MM.1S (cell line): ENCODE results near the gene GYG2.
"Not testable (repeated sequence)": the region's sequence is repeated elsewhere in the genome, so short reads cannot be mapped to it uniquely, and the experiment has no call there.

ENCODE experiments used
- DNase-seq: peaks from one replicate; pipeline ENCODE4 v3.0.0-alpha.2; 2015
- H2AFZ ChIP-seq: fragments of 300-600 bp; sonication (generic); 2 replicates; pipeline ENCODE4 v1.6.0; 2016; ENCODE audit warnings: antibody characterized with exemption, low read length
- H3F3A ChIP-seq: fragments of 300-600 bp; sonication (generic); 2 replicates; pipeline ENCODE4 v1.6.1; 2016; ENCODE audit warnings: mild to moderate bottlenecking, antibody characterized with exemption, low read length, moderate library complexity, mixed read lengths; ENCODE audit not compliant: insufficient read depth
- H3K27ac ChIP-seq: fragments of 300-600 bp; sonication (generic); 2 replicates; pipeline ENCODE4 v1.5.1; 2016; ENCODE audit warnings: mild to moderate bottlenecking, low read length
- H3K27me3 ChIP-seq: fragments of 300-600 bp; sonication (generic); replicated peaks from 2 replicates; pipeline ENCODE4 v1.6.0; 2016; ENCODE audit warnings: low read length; ENCODE audit not compliant: insufficient read depth
- H3K36me3 ChIP-seq: fragments of 300-600 bp; sonication (generic); replicated peaks from 2 replicates; pipeline ENCODE4 v1.6.1; 2016; ENCODE audit warnings: mild to moderate bottlenecking, low read length, mixed read lengths; ENCODE audit not compliant: insufficient read depth
- H3K4me1 ChIP-seq: fragments of 300-600 bp; sonication (generic); 2 replicates; pipeline ENCODE4 v1.6.1; 2016; ENCODE audit warnings: low read length, mixed read lengths
- H3K4me2 ChIP-seq: fragments of 300-600 bp; sonication (generic); 2 replicates; pipeline ENCODE4 v1.6.0; 2016; ENCODE audit warnings: low read depth, low read length
- H3K4me3 ChIP-seq: fragments of 300-600 bp; sonication (generic); 2 replicates; pipeline ENCODE4 v1.5.1; 2016; ENCODE audit warnings: low read length, mixed read lengths
- H3K79me2 ChIP-seq: fragments of 300-600 bp; sonication (generic); 2 replicates; pipeline ENCODE4 v1.6.1; 2016; ENCODE audit warnings: mixed run types, low read length, mixed read lengths
- H3K9ac ChIP-seq: fragments of 300-600 bp; sonication (generic); 2 replicates; pipeline ENCODE4 v1.6.1; 2016; ENCODE audit warnings: low read length, mixed read lengths
- H3K9me2 ChIP-seq: fragments of 300-600 bp; sonication (generic); replicated peaks from 2 replicates; pipeline ENCODE4 v1.6.1; 2016; ENCODE audit warnings: mild to moderate bottlenecking, low read length, mixed read lengths; ENCODE audit not compliant: insufficient read depth
- H3K9me3 ChIP-seq: fragments of 300-600 bp; sonication (generic); replicated peaks from 2 replicates; pipeline ENCODE4 v1.6.1; 2016; ENCODE audit warnings: mild to moderate bottlenecking, low read length, mixed read lengths; ENCODE audit not compliant: insufficient read depth
- H4K20me1 ChIP-seq: fragments of 300-600 bp; sonication (generic); 2 replicates; pipeline ENCODE4 v1.6.1; 2016; ENCODE audit warnings: mild to moderate bottlenecking, low read length, moderate library complexity, mixed read lengths; ENCODE audit not compliant: insufficient read depth
- EZH2 ChIP-seq: fragments of 300-600 bp; sonication (generic); optimal IDR thresholded peaks from 2 replicates; pipeline ENCODE3; 2017; ENCODE audit warnings: low read depth, mild to moderate bottlenecking, antibody characterized with exemption, low read length, mixed read lengths
- EZH2phosphoT487 ChIP-seq: fragments of 300-600 bp; sonication (generic); IDR thresholded peaks from 2 replicates; pipeline ENCODE4 v1.6.1; 2018; ENCODE audit warnings: antibody characterized with exemption, low read length
- TF ChIP-seq, protein P1 (sequence below): fragments of 300-600 bp; sonication (generic); IDR thresholded peaks from 2 replicates; pipeline ENCODE4 v1.5.1; 2016; ENCODE audit warnings: antibody characterized with exemption, low read length, mixed read lengths

GYG2 gene

DNA sequence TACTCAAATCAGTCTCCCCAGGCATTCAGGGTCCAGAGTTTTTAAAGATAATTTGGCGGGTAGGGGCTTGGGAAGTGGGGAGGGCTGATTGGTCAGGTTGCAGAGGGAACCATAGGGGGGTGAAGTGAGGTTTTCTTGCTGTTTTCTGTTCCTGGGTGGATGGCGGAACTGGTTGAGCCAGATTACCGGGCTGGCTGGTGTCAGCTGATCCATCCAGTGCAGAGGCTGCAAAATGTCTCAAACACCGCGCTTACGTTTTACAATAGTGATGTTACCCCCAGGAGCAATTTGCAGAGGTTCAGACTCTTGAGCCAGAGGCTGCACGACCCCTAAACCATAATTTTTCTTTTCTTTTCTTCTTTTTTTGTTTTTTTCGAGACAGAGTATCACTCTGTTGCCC, 25.2 kb upstream of the GYG2 start:
- H3K4me3 ChIP-seq, H3K9ac ChIP-seq, H3K4me2 ChIP-seq, H3K27me3 ChIP-seq, DNase-seq, H3K27ac ChIP-seq, H3K79me2 ChIP-seq, H3F3A ChIP-seq, H2AFZ ChIP-seq, H3K9me3 ChIP-seq, H3K9me2 ChIP-seq, H3K36me3 ChIP-seq, H4K20me1 ChIP-seq, H3K4me1 ChIP-seq: not testable (repeated sequence)

DNA sequence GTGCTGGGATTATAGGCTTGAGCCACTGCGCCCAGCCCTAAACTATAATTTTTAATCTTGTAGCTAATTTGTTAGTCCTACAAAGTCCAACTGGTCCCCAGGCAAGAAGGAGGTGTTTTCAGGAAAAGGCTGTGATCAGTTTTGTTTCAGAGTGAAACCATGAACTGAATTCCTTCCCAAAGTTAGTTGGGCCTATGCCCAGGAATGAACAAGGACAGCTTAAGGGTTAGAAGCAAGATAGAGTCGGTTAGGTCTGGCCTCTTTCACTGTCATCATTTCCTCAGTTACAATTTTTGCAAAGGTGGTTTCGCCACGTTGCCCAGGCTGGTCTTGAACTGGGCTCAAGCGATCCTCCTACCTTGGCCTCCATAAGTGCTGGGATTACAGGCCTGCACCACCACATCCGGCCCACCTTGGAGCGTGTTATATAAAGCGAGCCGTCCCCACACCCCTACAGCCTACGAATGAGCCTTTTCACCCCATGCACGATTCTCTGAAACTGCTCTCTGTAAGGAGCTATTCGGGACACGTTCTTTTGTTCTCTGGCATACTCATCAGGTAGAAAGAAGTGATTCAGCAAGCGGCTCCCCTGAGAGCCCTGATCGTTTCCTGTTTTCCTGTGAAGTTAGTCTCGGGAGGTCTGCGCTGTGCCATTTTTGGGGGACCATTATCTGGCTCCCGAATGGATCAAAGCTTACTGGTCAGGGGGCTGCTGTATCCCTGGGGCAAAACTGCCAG, 24.5 kb upstream of the GYG2 start:
- not testable (repeated sequence) for H3K9me2 ChIP-seq, DNase-seq, H3F3A ChIP-seq, H3K27me3 ChIP-seq, H4K20me1 ChIP-seq, H3K9ac ChIP-seq, H3K36me3 ChIP-seq, H3K4me2 ChIP-seq, H3K27ac ChIP-seq, H3K4me3 ChIP-seq, H2AFZ ChIP-seq, H3K9me3 ChIP-seq, H3K79me2 ChIP-seq, H3K4me1 ChIP-seq

DNA sequence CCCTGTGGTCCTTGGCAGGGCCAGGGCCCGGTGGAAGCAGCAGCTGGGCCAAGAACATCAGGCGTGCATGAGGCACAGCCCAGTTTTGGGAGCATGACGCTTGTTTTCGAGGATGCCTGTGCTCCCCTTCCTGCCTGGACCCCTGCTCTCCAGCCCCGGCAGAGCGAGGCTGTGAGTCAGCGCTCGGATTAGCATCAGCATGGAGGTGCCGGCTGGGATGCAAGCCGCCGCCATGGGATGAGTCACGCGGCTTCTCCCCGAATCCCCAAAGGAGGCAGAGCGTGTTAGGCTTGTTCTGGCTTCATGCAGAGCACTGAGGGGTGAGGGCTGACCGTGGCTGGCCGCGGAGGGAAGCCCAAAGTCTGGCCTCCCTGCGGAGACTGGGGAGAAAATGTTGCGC, 23.9 kb upstream of the GYG2 start:
- H3K9me3 ChIP-seq, H4K20me1 ChIP-seq, H3K4me2 ChIP-seq, H3K4me3 ChIP-seq, H2AFZ ChIP-seq, H3K4me1 ChIP-seq, H3K9me2 ChIP-seq, DNase-seq, H3K79me2 ChIP-seq, H3F3A ChIP-seq, H3K9ac ChIP-seq, H3K27ac ChIP-seq, H3K27me3 ChIP-seq, H3K36me3 ChIP-seq: not testable (repeated sequence)

DNA sequence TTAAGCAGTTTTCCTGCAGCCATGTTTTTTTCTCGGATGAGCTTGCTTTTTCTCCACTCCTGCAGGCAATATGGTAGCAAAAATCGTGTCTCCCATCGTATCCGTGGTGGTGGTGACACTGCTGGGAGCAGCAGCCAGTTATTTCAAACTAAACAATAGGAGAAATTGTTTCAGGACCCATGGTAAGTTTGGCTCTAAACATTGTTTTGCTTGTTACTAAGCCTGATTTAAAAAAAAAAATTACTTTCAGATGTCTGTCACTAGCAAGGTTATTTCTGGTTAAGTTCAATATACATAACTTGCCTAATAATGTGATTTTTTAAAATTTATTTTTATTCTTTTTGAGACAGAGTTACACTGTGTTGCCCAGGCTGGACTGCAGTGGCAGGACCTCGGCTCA, 17.5 kb upstream of the GYG2 start:
- no peaks in the 10 kb centered on the region for H4K20me1 ChIP-seq
- TF ChIP-seq EZH2 (no peak), EZH2phosphoT487 (no peak)
- TF ChIP-seq, protein P1, sequence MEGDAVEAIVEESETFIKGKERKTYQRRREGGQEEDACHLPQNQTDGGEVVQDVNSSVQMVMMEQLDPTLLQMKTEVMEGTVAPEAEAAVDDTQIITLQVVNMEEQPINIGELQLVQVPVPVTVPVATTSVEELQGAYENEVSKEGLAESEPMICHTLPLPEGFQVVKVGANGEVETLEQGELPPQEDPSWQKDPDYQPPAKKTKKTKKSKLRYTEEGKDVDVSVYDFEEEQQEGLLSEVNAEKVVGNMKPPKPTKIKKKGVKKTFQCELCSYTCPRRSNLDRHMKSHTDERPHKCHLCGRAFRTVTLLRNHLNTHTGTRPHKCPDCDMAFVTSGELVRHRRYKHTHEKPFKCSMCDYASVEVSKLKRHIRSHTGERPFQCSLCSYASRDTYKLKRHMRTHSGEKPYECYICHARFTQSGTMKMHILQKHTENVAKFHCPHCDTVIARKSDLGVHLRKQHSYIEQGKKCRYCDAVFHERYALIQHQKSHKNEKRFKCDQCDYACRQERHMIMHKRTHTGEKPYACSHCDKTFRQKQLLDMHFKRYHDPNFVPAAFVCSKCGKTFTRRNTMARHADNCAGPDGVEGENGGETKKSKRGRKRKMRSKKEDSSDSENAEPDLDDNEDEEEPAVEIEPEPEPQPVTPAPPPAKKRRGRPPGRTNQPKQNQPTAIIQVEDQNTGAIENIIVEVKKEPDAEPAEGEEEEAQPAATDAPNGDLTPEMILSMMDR = no peak
- H3F3A ChIP-seq = no peaks in the 10 kb centered on the region
- no peak overlapping the region for H2AFZ ChIP-seq
- H3K4me2 ChIP-seq = no peak overlapping the region
- H3K9ac ChIP-seq = no peak overlapping the region
- H3K9me2 ChIP-seq = no peaks in the 10 kb centered on the region
- DNase-seq = no peak
- H3K36me3 ChIP-seq = no peaks in the 10 kb centered on the region
- H3K27ac ChIP-seq = no peak overlapping the region
- no peaks in the 10 kb centered on the region for H3K9me3 ChIP-seq
- no peak overlapping the region for H3K4me3 ChIP-seq
- no peaks in the 10 kb centered on the region for H3K79me2 ChIP-seq
- H3K4me1 ChIP-seq = no peaks in the 10 kb centered on the region
- no peaks in the 10 kb centered on the region for H3K27me3 ChIP-seq

DNA sequence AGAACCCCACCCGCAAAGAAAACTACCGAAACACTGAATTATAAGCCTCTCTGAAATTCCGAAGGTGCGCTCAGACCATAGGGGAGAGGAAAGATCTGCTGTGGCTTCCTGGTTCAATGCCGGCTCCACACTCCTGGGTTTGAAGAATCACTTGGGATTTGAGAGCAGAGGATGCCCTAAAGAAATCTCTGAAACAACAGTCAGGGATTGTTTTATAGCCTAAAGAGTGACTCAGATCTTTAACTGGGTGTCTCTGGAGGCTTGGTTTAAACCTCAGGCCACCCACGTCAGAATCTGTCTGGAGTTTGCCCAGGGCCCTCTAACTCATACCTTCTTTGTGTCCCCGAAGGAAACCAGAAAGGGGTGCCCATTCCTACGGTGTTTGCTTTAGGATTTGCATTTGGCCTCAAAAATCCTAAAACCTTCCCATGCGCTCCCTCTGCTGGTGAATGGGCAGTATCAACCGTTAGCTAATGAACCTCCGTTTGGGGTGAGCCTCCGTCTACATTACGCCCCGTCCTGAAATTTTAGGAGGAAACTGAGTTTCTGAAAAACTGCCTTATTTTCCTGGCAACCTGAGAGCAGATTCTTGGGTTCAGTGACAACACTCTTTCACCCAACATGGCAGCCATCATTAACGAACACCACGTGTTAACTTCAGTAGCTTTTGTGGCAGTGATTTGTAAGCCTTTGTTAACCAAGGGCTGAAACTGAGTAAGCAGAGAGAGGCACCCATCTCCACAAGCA, 16.4 kb upstream of the GYG2 start:
- not testable (repeated sequence) for H3F3A ChIP-seq, H3K36me3 ChIP-seq, H3K9ac ChIP-seq, H4K20me1 ChIP-seq, H3K4me1 ChIP-seq, H3K9me2 ChIP-seq, H3K4me3 ChIP-seq, H3K27ac ChIP-seq, H3K79me2 ChIP-seq, H3K9me3 ChIP-seq, H3K27me3 ChIP-seq
- peak; percentile 22 for DNase-seq
- peak overlapping the region; percentile 18; the same call in 1 of the 2 replicates for H3K4me2 ChIP-seq
- TF ChIP-seq, protein P1 = peak; percentile 38
- H2AFZ ChIP-seq = peak overlapping the region; percentile 65
